Fibroblast of lung (primary cell): ENCODE data around the gene TBXA2R. TPM values are rescaled to one million over a fixed set of nuclear protein-coding genes. Genes with fewer than 3 reads are reported as not detected.
"Not testable (repeated sequence)": the region's sequence is repeated elsewhere in the genome, so short reads cannot be mapped to it uniquely, and the experiment has no call there.

Source experiments
- DNase-seq, 2 donors: peaks; one replicate each; pipeline versions ENCODE4 v3.0.0 to v3.0.0-alpha.2; 2010; ENCODE audit warnings: low read depth in 2 of 2
- H2AFZ ChIP-seq: 2 replicates; pipeline ENCODE4 v1.5.1; 2012; ENCODE audit warnings: low read length, control low read depth, inconsistent platforms
- H3K27ac ChIP-seq: 2 replicates; pipeline ENCODE4 v1.5.1; 2011; ENCODE audit warnings: low read length, control low read depth; ENCODE audit not compliant: insufficient read depth
- H3K27me3 ChIP-seq: 2 replicates; pipeline ENCODE4 v1.5.1; 2011; ENCODE audit warnings: mild to moderate bottlenecking, low read length; ENCODE audit not compliant: control insufficient read depth, insufficient read depth
- H3K36me3 ChIP-seq: 2 replicates; pipeline ENCODE4 v1.5.1; 2011; ENCODE audit warnings: low read length; ENCODE audit not compliant: control insufficient read depth, insufficient read depth
- H3K4me1 ChIP-seq: 2 replicates; pipeline ENCODE4 v1.5.1; 2011; ENCODE audit warnings: low read length; ENCODE audit not compliant: control insufficient read depth, insufficient read depth; ENCODE audit errors: extremely low read depth
- H3K4me2 ChIP-seq: 2 replicates; pipeline ENCODE4 v1.5.1; 2011; ENCODE audit warnings: low read length, control low read depth; ENCODE audit not compliant: insufficient read depth; ENCODE audit errors: extremely low read depth
- H3K4me3 ChIP-seq, 4 experiments: fragments of 200-600 bp in 1 of 4; sonication (generic) in 1 of 4; replicated peaks in 1 of 4; 2 replicates each; pipeline ENCODE4 v1.5.1; 2011 to 2016; ENCODE audit warnings: low read length in 4 of 4, low read depth in 3 of 4, mild to moderate bottlenecking in 3 of 4, control low read depth in 2 of 4, inconsistent platforms in 1 of 4, mixed read lengths in 1 of 4; ENCODE audit not compliant: insufficient read depth in 1 of 4; ENCODE audit errors: control extremely low read depth in 1 of 4
- H3K79me2 ChIP-seq: 2 replicates; pipeline ENCODE4 v1.5.1; 2012; ENCODE audit warnings: mild to moderate bottlenecking, low read length, inconsistent platforms; ENCODE audit not compliant: control insufficient read depth, insufficient read depth
- H3K9ac ChIP-seq: 2 replicates; pipeline ENCODE4 v1.5.1; 2011; ENCODE audit warnings: mild to moderate bottlenecking, low read length, control low read depth; ENCODE audit not compliant: insufficient read depth
- H3K9me3 ChIP-seq: 2 replicates; pipeline ENCODE4 v1.5.1; 2012; ENCODE audit warnings: low read depth, low read length; ENCODE audit not compliant: control insufficient read depth, insufficient read depth
- H4K20me1 ChIP-seq: 2 replicates; pipeline ENCODE4 v1.5.1; 2011; ENCODE audit warnings: low read length; ENCODE audit not compliant: control insufficient read depth, insufficient read depth; ENCODE audit errors: extremely low read depth
- CTCF ChIP-seq, 2 donors: IDR thresholded peaks in 1 of 2; conservative IDR thresholded peaks in 1 of 2; 1 replicate in 1 of 2; 2 replicates in 1 of 2; pipeline ENCODE4 v1.5.1; 2011 to 2012; ENCODE audit warnings: low read length in 2 of 2, control low read depth in 1 of 2, inconsistent platforms in 1 of 2, low read depth in 1 of 2, mild to moderate bottlenecking in 1 of 2
- EZH2 ChIP-seq: IDR thresholded peaks from 2 replicates; pipeline ENCODE4 v1.5.1; 2012; ENCODE audit warnings: low read length, control low read depth, mild to moderate bottlenecking; ENCODE audit errors: missing control alignments
- polyA plus RNA-seq, 2 donors: library from polyadenylated mRNA; depleted of rRNA in 1 of 2; stranded (reverse) in 1 of 2; unstranded in 1 of 2; fragments of >200 nt; gene quantifications; 2 replicates each; pipeline ENCODE4 v1.2.1, GENCODE V29; 2011 to 2012; ENCODE audit warnings: missing spikeins in 1 of 2
- total RNA-seq: library from RNA; depleted of rRNA; stranded (reverse); fragments of >200 nt; gene quantifications from 2 replicates; pipeline ENCODE4 v1.2.1, GENCODE V29; 2014

TBXA2R gene
- total and polyA plus RNA-seq, 2 donors (not counting 1 experiment from before 2014, with no cell fraction given) = 1.3 to 1.8 TPM

DNA sequence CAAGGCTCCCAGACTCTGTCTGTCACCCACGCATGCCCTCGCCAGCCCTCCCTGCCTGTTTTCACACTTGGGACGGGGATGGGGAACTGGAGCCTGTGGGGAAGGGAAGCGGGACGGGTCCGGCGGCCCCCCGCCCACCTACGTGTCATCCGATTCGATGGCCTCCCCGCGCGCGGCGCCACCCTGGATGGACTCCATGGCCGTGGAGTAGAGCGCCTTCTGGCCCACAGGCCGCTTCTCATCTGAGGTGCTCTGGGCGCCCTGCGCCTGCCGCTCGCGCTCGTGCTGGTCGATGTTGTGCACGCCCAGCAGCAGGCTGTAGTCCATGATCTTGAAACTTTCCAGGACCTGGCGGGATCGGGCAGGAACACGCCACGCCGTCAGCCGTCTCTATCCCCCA, 45.0 kb upstream of the TBXA2R start:
- Histone ChIP-seq H3K4me1 (no peaks in the 10 kb centered on the region), H4K20me1 (no peaks in the 10 kb centered on the region), H3K9ac (no peak overlapping the region), H3K79me2 (no peaks in the 10 kb centered on the region), H3K27ac (no peak overlapping the region), H3K27me3 (no peaks in the 10 kb centered on the region), H2AFZ (no peak overlapping the region), H3K36me3 (peaks cover 18% of the 10 kb centered on the region), H3K9me3 (no peaks in the 10 kb centered on the region), H3K4me2 (no peak overlapping the region), H3K4me3 (no peak overlapping the region)
- TF ChIP-seq EZH2 (no peak), CTCF (conservative IDR thresholded peaks at IDR 0.05 in 1 of 2, IDR thresholded peaks at IDR 0.05 in 1 of 2; ENCODE audit: low read depth in 1 of 2, low read length in 2 of 2) (no peak)
- DNase-seq = no peak

DNA sequence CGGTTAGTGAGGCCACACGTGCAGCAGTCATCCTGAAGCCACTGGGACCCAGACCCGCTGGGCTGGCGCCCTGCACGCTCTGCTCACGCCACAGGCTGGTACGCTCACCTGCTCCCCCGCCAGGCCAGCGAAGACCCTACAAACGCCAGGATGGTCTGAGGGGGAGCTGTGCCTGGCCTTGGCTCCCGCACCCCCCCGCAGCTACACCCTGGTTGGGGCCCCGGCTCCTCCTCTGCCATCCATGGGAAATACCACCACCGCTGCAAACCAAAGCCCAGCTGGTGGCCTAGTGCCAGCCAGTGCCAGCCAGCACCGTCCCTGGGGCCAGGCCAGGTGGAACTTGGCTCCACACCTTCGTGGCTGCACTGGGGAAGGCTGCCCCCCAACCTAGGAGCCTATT, 43.2 kb upstream of the TBXA2R start:
- Histone ChIP-seq H2AFZ (no peak overlapping the region), H3K36me3 (peaks cover 17% of the 10 kb centered on the region), H3K27me3 (no peaks in the 10 kb centered on the region), H3K27ac (no peak overlapping the region), H3K4me2 (no peak overlapping the region), H4K20me1 (no peaks in the 10 kb centered on the region), H3K4me3 (no peak overlapping the region), H3K9ac (no peak overlapping the region), H3K79me2 (no peaks in the 10 kb centered on the region), H3K9me3 (no peaks in the 10 kb centered on the region), H3K4me1 (peaks cover 3% of the 10 kb centered on the region)
- TF ChIP-seq CTCF (conservative IDR thresholded peaks at IDR 0.05 in 1 of 2, IDR thresholded peaks at IDR 0.05 in 1 of 2; ENCODE audit: low read depth in 1 of 2, low read length in 2 of 2) (no peak), EZH2 (no peak)
- DNase-seq = no peak

- H3K9me3 ChIP-seq = no peaks in the 10 kb centered on the region
- no peak for DNase-seq
- H3K79me2 ChIP-seq = no peaks in the 10 kb centered on the region
- H3K9ac ChIP-seq = no peak overlapping the region
- no peak overlapping the region for H3K4me3 ChIP-seq
- no peaks in the 10 kb centered on the region for H3K27me3 ChIP-seq
- H2AFZ ChIP-seq = no peak overlapping the region
- peaks cover 6% of the 10 kb centered on the region for H3K4me1 ChIP-seq
- H3K36me3 ChIP-seq = peaks cover 15% of the 10 kb centered on the region
- no peak overlapping the region for H3K27ac ChIP-seq
- no peak for TF ChIP-seq EZH2
- TF ChIP-seq CTCF (conservative IDR thresholded peaks at IDR 0.05 in 1 of 2, IDR thresholded peaks at IDR 0.05 in 1 of 2; ENCODE audit: low read depth in 1 of 2, low read length in 2 of 2) = no peak
- H3K4me2 ChIP-seq = no peak overlapping the region
- H4K20me1 ChIP-seq = no peaks in the 10 kb centered on the region
These were observed 41.6 kb upstream of the TBXA2R start for GRCh38 chr19:3648037-3648905.

- not testable (repeated sequence) for H3K4me3 ChIP-seq, H4K20me1 ChIP-seq, H3K27ac ChIP-seq
These were observed 40.4 kb upstream of the TBXA2R start for GRCh38 chr19:3647102-3647501.

More at GRCh38 chr19:3647102-3647501, 40.4 kb upstream of the TBXA2R start:
- not testable (repeated sequence) for H2AFZ ChIP-seq, H3K9ac ChIP-seq, H3K9me3 ChIP-seq, H3K27me3 ChIP-seq, DNase-seq, H3K4me1 ChIP-seq, H3K79me2 ChIP-seq, H3K4me2 ChIP-seq
- H3K36me3 ChIP-seq = peaks cover 13% of the 10 kb centered on the region
